HT1080 (cell line): ENCODE data around the gene CHMP6. TPM values are rescaled to one million over a fixed set of nuclear protein-coding genes. Genes with fewer than 3 reads are reported as not detected.

Experiments used
- DNase-seq: peaks from one replicate; pipeline ENCODE4 v3.0.0-alpha.2; 2015; ENCODE audit warnings: low read depth
- total RNA-seq: library from RNA; depleted of rRNA; stranded (reverse); fragments of >200 nt; shearing (Covaris generic); gene quantifications from 2 replicates; pipeline ENCODE4 v1.2.3, GENCODE V29; 2014

CHMP6 gene
- total RNA-seq, 1 experiment from 2014 or later: 15.0 TPM

DNA sequence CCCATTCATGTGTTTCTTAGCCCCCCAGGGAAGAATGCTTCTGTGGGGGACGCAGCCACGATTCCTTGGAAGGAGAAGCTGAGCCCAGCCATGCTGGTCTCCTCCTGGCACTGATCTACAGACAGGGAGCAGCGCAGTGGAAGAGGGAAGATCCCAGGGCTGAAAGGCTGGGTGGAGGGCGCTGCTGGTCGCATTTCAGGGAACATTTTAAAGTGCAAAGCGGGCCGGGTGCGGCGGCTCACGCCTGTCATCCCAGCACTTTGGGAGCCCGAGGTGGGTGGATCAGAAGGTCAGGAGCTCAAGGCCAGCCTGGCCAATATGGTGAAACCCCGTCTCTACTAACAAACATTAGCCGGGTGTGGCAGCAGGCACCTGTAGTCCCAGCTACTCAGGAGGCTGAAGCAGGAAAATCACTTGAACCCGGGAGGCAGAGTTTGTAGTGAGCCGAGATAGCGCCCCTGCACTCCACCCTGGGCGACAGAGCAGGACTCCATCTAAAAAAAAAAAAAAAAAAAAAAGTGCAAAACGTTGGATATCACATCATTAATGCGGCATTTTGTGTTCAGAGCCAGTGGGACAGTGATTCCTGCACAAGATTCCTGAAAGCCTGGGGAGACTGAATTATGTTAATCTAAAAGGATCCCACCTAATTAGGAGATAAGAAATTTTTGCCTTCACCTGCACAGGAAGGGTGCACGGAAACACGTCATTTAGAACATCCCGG lies 558 bp upstream of the CHMP6 start:
- DNase-seq: no peak

- DNase-seq: no peak
Observed at GRCh38 chr17:80992077-80992947, 671 bp downstream of the CHMP6 start.

DNA sequence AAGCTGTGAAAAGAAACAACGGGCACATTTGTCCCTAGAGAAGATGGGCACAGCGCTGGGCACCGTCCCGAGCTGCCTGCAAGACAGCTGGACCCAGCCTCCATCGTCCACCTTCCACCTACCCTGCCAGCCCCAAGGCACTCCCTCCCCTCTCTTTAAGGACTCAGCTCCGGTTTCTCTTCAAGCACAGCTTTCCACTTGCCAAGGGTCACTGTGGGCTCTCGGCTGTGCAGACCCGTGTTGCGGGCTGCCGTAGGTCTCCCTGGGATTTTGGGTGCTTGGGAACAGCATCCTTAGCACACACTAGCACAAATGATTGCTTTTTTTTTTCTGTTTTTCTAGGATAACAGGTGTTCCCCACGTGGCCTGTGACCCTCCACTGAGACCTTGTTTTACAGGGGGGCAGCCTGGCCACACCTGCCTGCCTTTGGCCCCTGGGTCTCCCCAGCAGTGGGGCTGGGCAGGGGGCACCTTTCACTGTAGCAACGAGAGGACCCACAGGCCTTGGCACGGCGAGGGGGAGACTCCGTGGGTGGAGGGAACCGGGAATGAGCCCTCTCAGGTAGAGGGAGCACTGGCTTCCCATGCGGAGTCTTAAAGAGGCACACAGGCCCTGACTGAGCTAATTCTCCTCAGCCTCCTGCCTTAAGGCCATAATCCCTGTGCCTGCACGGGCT lies 1.4 kb downstream of the CHMP6 start:
- no peak for DNase-seq

GRCh38 chr17:80995131-80995530 lies 3.5 kb downstream of the CHMP6 start:
- DNase-seq: no peak

DNA sequence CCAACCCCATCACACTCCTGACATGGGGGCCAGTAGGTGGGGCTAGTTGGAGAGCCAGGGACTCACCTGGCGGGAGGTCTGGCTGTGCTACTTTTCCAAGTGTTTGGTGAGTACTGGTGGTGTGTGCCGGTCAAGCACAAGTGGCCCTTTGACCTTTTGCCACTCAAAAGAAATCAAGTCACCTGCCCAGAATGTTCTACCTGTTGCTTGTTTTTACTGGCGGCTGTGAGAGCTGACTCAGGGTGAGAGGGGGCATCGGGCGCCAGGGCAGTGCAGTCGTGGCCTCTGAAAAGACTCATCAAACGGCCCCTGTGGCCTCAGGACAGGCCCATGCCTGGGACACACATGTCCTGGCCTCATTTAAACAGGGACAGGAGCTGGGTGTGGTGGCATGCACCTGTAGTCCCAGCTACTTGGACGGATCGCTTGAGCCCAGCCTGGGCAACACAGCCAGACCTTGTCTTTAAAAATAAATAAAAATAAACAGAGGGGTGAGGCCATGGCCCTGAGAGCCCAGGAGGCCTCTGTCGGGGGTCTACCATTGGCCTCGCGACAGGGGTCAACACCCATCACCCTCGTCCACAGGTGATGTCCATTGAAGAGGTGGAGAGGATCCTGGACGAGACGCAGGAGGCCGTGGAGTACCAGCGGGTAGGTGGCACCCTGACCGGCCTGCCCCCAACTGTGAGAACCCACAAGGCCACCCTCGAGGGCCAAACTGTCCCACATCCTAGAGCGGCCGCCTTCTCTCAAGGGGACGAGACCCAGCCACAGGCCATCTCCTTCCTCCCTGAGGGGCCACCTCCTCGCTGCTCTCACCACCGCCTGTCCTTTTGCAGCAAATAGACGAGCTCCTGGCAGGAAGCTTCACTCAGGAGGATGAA lies 5.0 kb downstream of the CHMP6 start:
- no peak for DNase-seq

GRCh38 chr17:80997424-80998117 lies 5.9 kb downstream of the CHMP6 start:
- peak; percentile 68 for DNase-seq

- no peak for DNase-seq
Observed at GRCh38 chr17:80998118-80998747, 6.6 kb downstream of the CHMP6 start.

DNA sequence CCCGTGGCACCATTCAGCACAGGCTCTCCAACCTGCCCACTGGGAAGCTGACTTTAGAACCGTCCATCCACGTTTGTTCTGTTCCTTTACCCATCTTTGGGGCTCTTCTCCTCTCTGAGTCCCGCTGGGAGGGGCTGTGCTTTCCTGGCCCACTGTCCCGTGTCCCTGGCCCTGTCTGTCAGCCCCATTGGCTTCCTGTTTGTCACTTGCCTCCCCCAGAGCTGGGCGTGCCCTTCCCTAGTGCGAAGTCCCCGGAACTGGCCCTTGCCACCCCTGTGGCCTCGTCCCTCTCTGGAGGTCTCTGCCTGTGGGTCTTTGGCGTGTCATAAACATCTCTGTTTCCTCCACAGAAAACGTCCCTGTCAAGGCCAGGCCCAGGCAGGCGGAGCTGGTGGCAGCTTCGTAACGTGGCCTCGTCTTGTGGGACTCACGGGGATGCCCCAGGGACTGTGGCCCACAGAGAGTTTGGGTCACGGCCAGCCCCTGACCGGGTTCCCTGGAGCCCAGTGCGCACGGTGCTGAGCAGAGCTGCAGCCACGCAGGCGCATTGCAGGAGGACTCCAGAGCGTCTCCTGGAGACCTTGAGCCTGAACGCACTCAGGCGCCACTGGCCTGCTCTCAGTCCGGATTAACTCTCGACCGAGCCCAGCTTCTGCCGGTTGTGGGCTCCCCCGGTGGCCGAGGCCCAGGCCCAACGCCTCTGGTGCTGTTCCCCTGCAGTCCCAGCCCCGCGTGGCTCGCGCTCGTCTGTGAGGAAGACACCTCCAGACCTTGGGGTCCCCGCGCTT lies 7.3 kb downstream of the CHMP6 start:
- DNase-seq: no peak

DNA sequence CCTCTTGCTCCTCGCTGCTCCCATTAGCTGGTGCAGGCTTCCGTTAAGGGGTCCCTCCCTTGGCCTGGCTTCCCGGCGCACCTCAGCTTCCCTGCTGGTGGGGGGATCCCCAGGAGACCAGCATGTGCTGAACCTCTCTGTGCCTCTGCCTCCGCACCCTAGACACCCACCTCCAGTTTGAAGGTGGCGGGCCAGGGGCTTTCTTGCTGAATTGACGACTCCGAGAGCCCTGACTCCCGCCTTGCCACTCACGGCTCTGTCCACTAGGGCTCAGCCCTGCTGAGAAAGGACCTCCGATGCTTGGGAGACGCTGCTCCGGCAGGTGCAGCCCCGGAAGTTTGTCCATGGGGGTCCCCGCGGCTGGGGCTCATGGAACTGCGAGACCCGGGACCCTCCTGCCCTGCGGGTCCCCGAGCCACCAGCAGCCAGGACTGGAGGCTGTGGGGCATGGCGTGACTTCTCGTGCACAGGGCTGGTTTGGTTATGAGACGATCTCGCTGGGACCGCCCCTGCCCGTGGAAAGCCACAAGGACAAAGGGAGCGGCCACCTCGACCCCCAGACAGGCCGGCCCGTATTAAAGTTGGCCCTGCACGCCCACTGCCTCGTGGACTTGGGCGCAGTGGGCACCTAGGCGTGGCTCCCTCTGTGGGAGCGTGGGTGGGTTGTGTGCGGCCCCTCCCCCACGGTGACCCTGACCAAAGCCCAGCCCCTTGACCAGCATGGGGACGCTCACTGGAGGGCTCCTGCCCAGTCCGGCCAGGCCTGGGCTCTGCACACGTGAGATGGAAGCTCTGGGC lies 8.1 kb downstream of the CHMP6 start:
- DNase-seq: no peak

- DNase-seq: no peak
Observed at GRCh38 chr17:81000334-81000630, 8.6 kb downstream of the CHMP6 start.

DNA sequence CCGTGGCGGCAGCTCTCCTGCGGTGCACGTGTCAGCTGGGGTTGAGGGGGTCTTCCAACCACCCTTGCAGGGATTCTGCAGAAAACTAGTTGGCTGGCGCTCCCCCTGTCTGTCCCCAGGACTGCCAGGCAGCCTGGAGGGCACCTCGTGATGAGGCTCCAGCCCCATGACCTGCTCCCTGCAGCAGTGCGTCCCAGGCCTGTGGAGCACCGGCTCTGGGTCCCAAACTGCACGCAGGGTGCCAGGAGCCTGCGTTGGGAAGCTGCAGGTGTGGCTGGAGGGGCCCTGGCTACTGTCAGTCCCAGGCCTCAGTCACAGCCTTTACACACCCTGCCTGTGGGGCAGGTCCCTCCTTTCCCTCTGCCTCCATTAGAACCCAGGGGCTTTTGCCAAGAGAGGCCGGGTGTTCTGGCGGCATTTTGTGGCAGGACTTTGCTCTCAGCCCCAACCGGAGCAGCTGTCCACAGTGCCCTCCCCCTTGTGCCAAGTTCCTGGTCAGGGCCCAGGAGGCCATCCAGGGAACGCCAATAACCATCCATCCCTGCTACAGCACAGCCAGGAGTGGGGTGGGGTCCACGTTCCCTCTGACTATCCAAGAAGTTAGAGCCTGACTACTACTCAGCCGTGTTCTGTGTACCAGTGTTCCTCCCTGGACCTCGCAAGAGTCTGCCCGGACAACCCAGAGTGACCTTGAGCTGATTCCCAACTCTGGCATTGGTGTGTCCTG lies 9.2 kb downstream of the CHMP6 start:
- DNase-seq: no peak

DNA sequence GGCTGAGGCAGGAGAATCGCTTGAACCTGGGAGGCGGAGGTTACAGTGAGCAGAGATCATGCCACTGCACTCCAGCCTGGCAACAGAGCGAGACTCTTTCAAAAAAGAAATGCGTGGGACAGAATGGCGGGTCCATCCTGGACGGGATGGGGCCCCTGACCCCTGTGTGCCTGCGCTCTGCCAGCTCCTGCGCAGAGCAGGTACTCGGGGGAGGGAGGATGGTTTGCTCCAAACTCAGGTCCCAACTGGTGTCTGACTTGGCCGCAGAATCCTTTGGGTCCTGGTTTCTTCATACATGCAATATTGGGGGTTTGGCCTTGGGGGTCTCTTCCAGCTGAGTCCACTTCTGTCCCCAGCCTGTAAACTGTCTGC lies 10.4 kb downstream of the CHMP6 start:
- DNase-seq: no peak

- peak; percentile 66 for DNase-seq
Observed at GRCh38 chr17:81002409-81003361, 11.0 kb downstream of the CHMP6 start.

- DNase-seq: no peak
Observed at GRCh38 chr17:81003711-81004475, 12.3 kb downstream of the CHMP6 start.

DNA sequence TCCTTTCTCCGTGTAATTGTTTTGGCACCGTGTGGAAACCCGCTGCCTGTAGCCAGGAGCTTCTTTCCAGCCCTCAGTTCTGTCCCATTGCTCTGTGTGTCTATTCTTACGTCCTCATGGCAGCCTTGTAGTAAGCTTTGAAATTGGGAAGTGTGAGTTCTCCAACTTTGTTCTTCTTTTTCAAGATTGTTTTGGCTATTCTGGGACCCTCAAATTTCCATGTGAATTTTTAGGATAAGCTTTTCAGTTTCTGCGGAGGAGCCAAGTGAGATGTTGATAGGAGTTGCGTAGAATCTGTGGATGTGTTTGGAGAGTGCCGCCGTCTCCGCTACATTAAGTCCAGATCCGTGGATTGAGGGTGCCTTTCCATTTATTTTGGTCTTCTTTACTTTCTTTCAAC lies 15.2 kb downstream of the CHMP6 start:
- no peak for DNase-seq

DNA sequence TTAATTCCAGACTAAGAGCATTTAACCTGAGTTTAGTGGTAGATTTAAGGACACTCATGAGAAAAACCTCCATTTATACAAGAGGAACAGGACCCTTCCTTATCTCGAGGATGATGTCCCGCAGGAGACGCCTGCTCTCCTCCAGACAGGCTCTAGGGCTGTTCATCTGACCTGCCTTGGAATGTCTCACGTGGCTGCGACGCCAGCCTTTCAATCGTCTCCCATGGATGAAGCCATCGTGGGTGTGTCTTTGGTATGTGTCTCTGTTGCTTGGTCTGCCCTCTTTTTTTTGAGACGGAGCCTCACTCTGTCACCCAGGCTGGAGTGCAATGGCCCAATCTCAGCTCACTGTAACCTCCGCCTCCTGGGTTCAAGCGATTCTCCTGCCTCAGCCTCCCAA lies 16.5 kb downstream of the CHMP6 start:
- no peak for DNase-seq
